BE2C (cell line): ENCODE measurements around the gene SOX8.

Experiments used
- DNase-seq: peaks from one replicate; pipeline ENCODE4 v3.0.0-alpha.2; 2020
- H3K27me3 ChIP-seq: fragments of 250-450 bp; sonication (Bioruptor Pico); 2 replicates; pipeline ENCODE4 v1.5.1; 2020; ENCODE audit warnings: mild to moderate bottlenecking
- H3K36me3 ChIP-seq: fragments of 250-450 bp; sonication (Bioruptor Pico); 2 replicates; pipeline ENCODE4 v1.5.1; 2020; ENCODE audit warnings: mild to moderate bottlenecking
- H3K4me1 ChIP-seq: fragments of 250-450 bp; sonication (Bioruptor Pico); 2 replicates; pipeline ENCODE4 v1.5.1; 2020
- H3K4me3 ChIP-seq: 2 replicates; pipeline ENCODE4 v1.5.1; 2011; ENCODE audit warnings: low read depth, low read length
- H3K9me3 ChIP-seq: fragments of 250-450 bp; sonication (Bioruptor Pico); 2 replicates; pipeline ENCODE4 v1.5.1; 2020
- CTCF ChIP-seq: IDR thresholded peaks from 2 replicates; pipeline ENCODE4 v1.5.1; 2012; ENCODE audit warnings: mild to moderate bottlenecking, low read depth, low read length

SOX8 gene

GRCh38 chr16:1036166-1036565 lies 54.6 kb downstream of the SOX8 start:
- Histone ChIP-seq H3K36me3 (no peaks in the 10 kb centered on the region), H3K27me3 (no peaks in the 10 kb centered on the region), H3K4me3 (no peak overlapping the region), H3K4me1 (peaks cover 4% of the 10 kb centered on the region; the same call in 1 of the 2 replicates), H3K9me3 (no peaks in the 10 kb centered on the region)
- no peak for DNase-seq
- no peak for TF ChIP-seq CTCF
